ENCODE data around the gene INPP5K. TPM values are rescaled to one million over a fixed set of nuclear protein-coding genes. Genes with fewer than 3 reads are reported as not detected.

Gene INPP5K
- total and polyA plus RNA-seq, 4 donors, result 22.5 to 38.9 (median 31.3) TPM

DNA sequence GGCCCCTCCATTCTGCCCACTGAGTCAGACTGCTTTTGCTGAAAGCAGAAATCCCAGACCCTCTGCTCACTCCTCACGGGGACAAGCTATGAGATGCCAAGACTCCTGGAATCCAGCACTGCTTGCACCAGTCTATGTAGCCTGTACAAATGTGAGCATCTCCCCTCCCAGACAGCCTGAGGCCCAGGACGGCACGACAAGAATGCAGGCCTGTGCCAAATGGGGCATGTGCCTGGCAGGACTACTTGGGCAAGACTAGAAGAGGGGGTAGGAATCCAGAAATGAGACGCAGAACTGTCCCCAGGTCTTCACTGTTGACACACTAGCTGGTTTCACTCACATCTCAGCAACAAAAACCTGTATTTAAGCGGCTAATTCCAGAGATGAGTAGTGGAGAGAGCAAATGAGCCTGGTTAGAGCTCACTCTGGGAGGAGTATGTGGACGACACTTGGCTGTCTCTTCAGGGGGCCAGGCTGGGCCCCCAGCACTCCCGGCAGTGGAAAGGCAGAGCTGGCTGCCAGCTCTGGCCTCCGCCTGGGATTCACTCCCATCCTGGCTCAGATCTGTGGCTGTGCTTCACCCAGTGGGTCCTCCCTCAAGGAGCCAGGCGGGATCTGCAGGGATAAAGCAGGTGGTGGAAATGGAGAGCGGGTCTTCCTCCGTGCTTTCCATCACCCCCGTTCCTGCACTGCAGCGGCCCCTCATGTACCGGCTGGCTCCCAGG lies 21.0 kb downstream of the INPP5K start:
- no peaks in the 10 kb centered on the region for H3K27me3 ChIP-seq (ENCODE audit: control insufficient read depth, insufficient read depth, low read length)
- H3K4me3 ChIP-seq (ENCODE audit: low read depth, low read length), result no peak overlapping the region
- 77% methylated on average over 10 of the region's 14 CpGs for WGBS (ENCODE audit: insufficient coverage)
- H3K4me1 ChIP-seq (ENCODE audit: control insufficient read depth, insufficient read depth, low read length), result peaks cover 53% of the 10 kb centered on the region
- DNase-seq (ENCODE audit: low read depth in 4 of 6, low spot score in 6 of 6), result peak in 1 of 6 donors; percentile 67
- H3K27ac ChIP-seq (ENCODE audit: low read depth, low read length), result peak overlapping the region; percentile 33
- H3K36me3 ChIP-seq (ENCODE audit: control insufficient read depth, insufficient read depth, low read length), result peaks cover 50% of the 10 kb centered on the region
- H3K9me3 ChIP-seq (ENCODE audit: control insufficient read depth, insufficient read depth, low read length), result no peaks in the 10 kb centered on the region

GRCh38 chr17:1494736-1495253 lies 21.6 kb downstream of the INPP5K start:
- Histone ChIP-seq H3K9me3 (ENCODE audit: control insufficient read depth, insufficient read depth, low read length) (no peaks in the 10 kb centered on the region), H3K4me1 (ENCODE audit: control insufficient read depth, insufficient read depth, low read length) (peaks cover 58% of the 10 kb centered on the region), H3K27me3 (ENCODE audit: control insufficient read depth, insufficient read depth, low read length) (no peaks in the 10 kb centered on the region), H3K36me3 (ENCODE audit: control insufficient read depth, insufficient read depth, low read length) (peaks cover 50% of the 10 kb centered on the region), H3K27ac (ENCODE audit: low read depth, low read length) (no peak overlapping the region), H3K4me3 (ENCODE audit: low read depth, low read length) (no peak overlapping the region)
- 89% methylated on average over 11 of the region's 11 CpGs for WGBS (ENCODE audit: insufficient coverage)
- DNase-seq (ENCODE audit: low read depth in 4 of 6, low spot score in 6 of 6), result no peak

DNA sequence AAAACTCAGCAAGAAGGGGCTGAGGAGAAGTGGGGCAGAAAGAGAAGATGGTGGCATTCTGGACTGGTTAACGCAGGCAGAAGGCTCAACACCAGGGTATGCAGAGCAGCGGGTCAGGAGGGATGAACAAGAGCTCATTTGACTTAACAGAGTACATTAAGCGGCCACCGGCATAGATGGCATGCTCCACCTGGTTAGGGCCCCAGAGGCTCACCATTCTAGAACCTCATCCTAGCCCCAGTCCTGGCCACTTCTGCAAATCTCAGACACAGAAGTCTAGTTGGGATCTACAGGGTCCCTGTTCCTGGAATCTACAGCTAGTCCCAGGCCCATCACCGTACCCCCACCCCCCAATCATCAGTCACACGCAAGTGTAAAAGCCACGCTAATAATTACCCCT lies 22.2 kb downstream of the INPP5K start:
- peaks cover 60% of the 10 kb centered on the region for H3K4me1 ChIP-seq (ENCODE audit: control insufficient read depth, insufficient read depth, low read length)
- H3K9me3 ChIP-seq (ENCODE audit: control insufficient read depth, insufficient read depth, low read length), result no peaks in the 10 kb centered on the region
- 94% methylated on average over 7 of the region's 7 CpGs for WGBS (ENCODE audit: insufficient coverage)
- H3K36me3 ChIP-seq (ENCODE audit: control insufficient read depth, insufficient read depth, low read length), result peaks cover 50% of the 10 kb centered on the region
- H3K27me3 ChIP-seq (ENCODE audit: control insufficient read depth, insufficient read depth, low read length), result no peaks in the 10 kb centered on the region
- H3K27ac ChIP-seq (ENCODE audit: low read depth, low read length), result no peak overlapping the region
- H3K4me3 ChIP-seq (ENCODE audit: low read depth, low read length), result no peak overlapping the region
- no peak for DNase-seq (ENCODE audit: low read depth in 4 of 6, low spot score in 6 of 6)

GRCh38 chr17:1493291-1493980 lies 23.0 kb downstream of the INPP5K start:
- no peak for DNase-seq (ENCODE audit: low read depth in 4 of 6, low spot score in 6 of 6)
- Histone ChIP-seq H3K27ac (ENCODE audit: low read depth, low read length) (no peak overlapping the region), H3K9me3 (ENCODE audit: control insufficient read depth, insufficient read depth, low read length) (no peaks in the 10 kb centered on the region), H3K27me3 (ENCODE audit: control insufficient read depth, insufficient read depth, low read length) (no peaks in the 10 kb centered on the region), H3K4me3 (ENCODE audit: low read depth, low read length) (no peak overlapping the region), H3K36me3 (ENCODE audit: control insufficient read depth, insufficient read depth, low read length) (peaks cover 50% of the 10 kb centered on the region), H3K4me1 (ENCODE audit: control insufficient read depth, insufficient read depth, low read length) (peaks cover 68% of the 10 kb centered on the region)
- WGBS (ENCODE audit: insufficient coverage), result 66% methylated on average over 17 of the region's 23 CpGs

DNA sequence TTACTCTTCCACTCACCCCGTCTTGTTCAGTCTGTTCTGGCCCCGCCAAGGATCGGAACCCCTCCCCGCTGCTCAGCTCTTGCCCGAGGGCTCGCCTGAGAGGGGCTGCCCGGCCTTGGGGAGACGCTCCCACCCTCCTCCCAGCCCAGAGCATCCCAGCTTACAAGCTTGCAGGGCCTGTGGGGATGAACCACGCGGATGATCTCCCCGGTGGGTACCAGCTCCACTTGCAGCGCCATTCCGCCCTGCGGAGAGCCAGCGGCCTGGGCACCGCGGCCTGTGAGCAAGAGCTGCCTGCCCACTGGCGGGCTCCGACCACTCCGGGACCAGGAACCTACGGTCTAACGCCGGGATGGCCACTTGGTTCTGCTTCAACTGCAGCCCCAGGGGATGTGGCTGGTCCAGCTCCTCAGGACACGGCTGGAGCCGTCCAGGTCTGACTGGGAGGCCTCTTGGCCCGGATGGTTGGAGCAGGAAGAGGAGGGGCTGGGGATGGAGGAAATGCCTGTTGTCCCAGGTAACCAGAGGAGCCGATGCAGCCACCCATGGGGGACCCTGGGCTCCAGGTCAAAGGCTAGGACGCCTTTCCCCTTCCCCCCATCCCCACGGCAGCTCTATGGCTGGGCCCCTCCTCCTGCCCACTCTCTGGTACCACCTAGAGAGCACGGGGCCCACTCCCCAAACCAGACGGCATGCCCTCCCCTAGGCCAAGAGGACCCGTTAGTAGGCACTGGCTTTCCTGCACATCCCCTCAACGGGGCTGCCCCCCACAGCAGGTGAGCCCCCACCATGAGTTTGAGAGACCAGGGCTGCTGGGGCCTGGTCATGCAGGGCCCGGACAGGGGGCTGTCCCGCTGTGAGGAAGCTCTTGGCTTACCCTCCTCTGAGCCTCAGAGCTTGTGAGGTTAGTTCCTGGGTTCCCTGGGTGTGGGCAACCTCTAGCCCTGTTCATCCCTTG lies 23.9 kb downstream of the INPP5K start, which contains the start of gene MYO1C:
TSS of gene MYO1C (minus strand) at position 438 of the 958 bp plus-strand sequence. CDS start at position 239, 199 bp downstream.
- DNase-seq (ENCODE audit: low read depth in 4 of 6, low spot score in 6 of 6), result no peak
- 50% methylated on average over 33 of the region's 35 CpGs for WGBS (ENCODE audit: insufficient coverage)
- Histone ChIP-seq H3K4me3 (ENCODE audit: low read depth, low read length) (peak within 1 kb of the TSS; percentile 50), H3K27me3 (ENCODE audit: control insufficient read depth, insufficient read depth, low read length) (no peaks in the 10 kb centered on the region), H3K4me1 (ENCODE audit: control insufficient read depth, insufficient read depth, low read length) (peaks cover 74% of the 10 kb centered on the region), H3K27ac (ENCODE audit: low read depth, low read length) (peak within 1 kb of the TSS; percentile 80), H3K9me3 (ENCODE audit: control insufficient read depth, insufficient read depth, low read length) (no peaks in the 10 kb centered on the region), H3K36me3 (ENCODE audit: control insufficient read depth, insufficient read depth, low read length) (peaks cover 44% of the 10 kb centered on the region)

GRCh38 chr17:1491443-1492248 lies 24.8 kb downstream of the INPP5K start:
- Histone ChIP-seq H3K36me3 (ENCODE audit: control insufficient read depth, insufficient read depth, low read length) (peaks cover 35% of the 10 kb centered on the region), H3K27me3 (ENCODE audit: control insufficient read depth, insufficient read depth, low read length) (no peaks in the 10 kb centered on the region), H3K27ac (ENCODE audit: low read depth, low read length) (peak overlapping the region; percentile 80), H3K4me1 (ENCODE audit: control insufficient read depth, insufficient read depth, low read length) (peaks cover 83% of the 10 kb centered on the region), H3K9me3 (ENCODE audit: control insufficient read depth, insufficient read depth, low read length) (no peaks in the 10 kb centered on the region), H3K4me3 (ENCODE audit: low read depth, low read length) (peak overlapping the region; percentile 59)
- WGBS (ENCODE audit: insufficient coverage), result 1% methylated on average over 92 of the region's 94 CpGs
- peak in 2 of 6 donors; percentile 39 to 65 for DNase-seq (ENCODE audit: low read depth in 4 of 6, low spot score in 6 of 6)

DNA sequence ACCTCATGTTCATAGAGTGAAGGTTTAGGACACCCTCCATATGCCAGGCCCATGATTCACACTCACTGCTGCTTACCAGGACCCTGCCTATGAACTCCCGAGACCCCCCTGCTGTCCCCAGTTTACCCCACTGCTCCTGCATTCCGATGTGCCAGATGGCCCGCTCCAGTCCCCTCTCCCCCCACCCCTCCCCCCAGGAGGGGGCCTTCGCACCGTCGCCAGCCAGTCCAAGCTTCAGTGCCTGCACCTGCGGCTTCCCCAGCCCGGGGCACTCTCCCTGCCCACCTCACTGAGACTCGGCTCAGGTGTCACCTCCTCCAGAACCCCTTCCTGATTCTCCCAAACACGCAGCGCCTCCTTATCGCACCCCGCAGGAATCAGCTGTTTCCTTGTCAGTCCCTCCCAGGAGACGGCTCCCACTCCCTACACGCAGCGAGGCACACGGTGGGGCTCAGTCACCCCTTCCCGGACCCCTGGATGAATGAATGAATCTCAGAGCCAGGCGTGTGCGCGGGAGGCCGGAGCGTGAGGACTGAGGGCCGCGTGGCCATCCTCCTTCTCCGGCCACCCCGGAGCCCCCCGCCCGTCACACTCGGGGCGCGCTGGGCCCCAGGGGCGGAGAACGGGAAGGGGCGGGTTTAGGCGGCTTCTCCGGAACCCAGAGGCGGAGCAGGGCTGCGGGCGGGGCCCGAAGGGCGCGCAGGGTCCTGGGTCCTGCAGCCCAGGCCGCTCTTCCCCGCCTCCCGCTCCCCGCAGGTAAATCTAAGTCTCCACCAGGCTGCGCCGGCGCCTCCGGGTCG lies 25.6 kb downstream of the INPP5K start:
- Histone ChIP-seq H3K9me3 (ENCODE audit: control insufficient read depth, insufficient read depth, low read length) (no peaks in the 10 kb centered on the region), H3K4me3 (ENCODE audit: low read depth, low read length) (peak overlapping the region; percentile 59), H3K27ac (ENCODE audit: low read depth, low read length) (peak overlapping the region; percentile 40), H3K27me3 (ENCODE audit: control insufficient read depth, insufficient read depth, low read length) (peaks cover 3% of the 10 kb centered on the region), H3K36me3 (ENCODE audit: control insufficient read depth, insufficient read depth, low read length) (peaks cover 27% of the 10 kb centered on the region), H3K4me1 (ENCODE audit: control insufficient read depth, insufficient read depth, low read length) (peaks cover 85% of the 10 kb centered on the region)
- peak in 2 of 6 donors; percentile 52 to 76 for DNase-seq (ENCODE audit: low read depth in 4 of 6, low spot score in 6 of 6)
- under 1% methylated on average over 50 of the region's 52 CpGs for WGBS (ENCODE audit: insufficient coverage)

DNA sequence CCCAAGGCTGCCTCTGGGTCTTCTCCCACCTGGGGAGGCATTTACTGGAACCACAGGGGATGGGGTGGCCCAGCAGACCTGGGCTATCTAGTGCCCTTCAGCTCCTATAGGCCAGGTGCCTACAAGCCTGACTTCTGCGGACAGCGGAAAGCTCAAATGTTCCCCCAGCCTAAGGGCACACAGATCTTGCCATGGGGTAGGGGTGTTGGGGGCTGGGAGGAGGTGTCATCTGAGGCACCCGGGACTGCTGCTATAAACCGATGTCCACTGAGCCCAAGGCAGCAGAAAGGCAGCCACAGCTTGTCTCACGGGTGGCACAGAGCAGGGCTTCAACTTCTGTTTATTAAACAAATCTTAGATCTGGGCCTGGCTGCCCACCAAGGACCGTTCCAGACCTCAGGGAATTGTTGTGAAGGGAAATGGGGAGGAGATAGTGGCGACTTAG lies 27.6 kb downstream of the INPP5K start:
- Histone ChIP-seq H3K27me3 (ENCODE audit: control insufficient read depth, insufficient read depth, low read length) (peaks cover 3% of the 10 kb centered on the region), H3K27ac (ENCODE audit: low read depth, low read length) (peak overlapping the region; percentile 87), H3K36me3 (ENCODE audit: control insufficient read depth, insufficient read depth, low read length) (peaks cover 16% of the 10 kb centered on the region), H3K4me1 (ENCODE audit: control insufficient read depth, insufficient read depth, low read length) (peaks cover 72% of the 10 kb centered on the region), H3K4me3 (ENCODE audit: low read depth, low read length) (peak overlapping the region; percentile 47), H3K9me3 (ENCODE audit: control insufficient read depth, insufficient read depth, low read length) (no peaks in the 10 kb centered on the region)
- no peak for DNase-seq (ENCODE audit: low read depth in 4 of 6, low spot score in 6 of 6)
- WGBS (ENCODE audit: insufficient coverage), result 96% methylated on average over 3 of the region's 7 CpGs

Data from spinal cord (tissue), 10 donors.